ENCODE results near the gene MAP3K1.
"Not testable (repeated sequence)": the region's sequence is repeated elsewhere in the genome, so short reads cannot be mapped to it uniquely, and the experiment has no call there.

The MAP3K1 gene

DNA sequence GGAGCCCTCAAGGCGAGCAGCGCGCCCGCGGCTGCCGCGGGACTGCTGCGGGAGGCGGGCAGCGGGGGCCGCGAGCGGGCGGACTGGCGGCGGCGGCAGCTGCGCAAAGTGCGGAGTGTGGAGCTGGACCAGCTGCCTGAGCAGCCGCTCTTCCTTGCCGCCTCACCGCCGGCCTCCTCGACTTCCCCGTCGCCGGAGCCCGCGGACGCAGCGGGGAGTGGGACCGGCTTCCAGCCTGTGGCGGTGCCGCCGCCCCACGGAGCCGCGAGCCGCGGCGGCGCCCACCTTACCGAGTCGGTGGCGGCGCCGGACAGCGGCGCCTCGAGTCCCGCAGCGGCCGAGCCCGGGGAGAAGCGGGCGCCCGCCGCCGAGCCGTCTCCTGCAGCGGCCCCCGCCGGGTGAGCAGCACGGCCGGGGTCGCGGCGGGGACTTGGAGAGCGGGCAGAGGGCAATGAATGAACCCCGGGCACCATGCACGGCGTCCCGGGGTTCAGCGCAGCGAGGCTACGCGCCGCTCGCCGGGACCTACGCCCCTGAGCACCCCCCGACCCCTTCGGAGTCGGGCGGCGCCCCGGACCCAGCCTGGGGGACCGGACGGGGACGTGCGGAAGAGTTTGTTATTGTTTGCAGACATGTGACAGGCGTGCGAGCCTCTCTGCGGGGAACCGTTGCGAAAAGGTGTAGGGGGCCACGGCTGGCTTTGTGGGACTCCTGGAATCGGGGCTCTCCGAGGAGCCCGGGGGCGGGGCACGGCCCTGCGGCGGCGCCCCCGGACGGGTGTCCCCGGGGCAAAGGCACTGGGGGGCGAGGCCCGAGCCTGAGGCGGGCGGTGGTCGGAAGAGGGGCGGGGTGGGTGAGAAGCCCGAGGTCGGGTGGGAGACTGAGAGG lies 553 bp downstream of the MAP3K1 start:
- H3K36me3 ChIP-seq (ENCODE audit: control insufficient read depth, insufficient read depth, low read length) = no peaks in the 10 kb centered on the region
- peak overlapping the region; percentile 93 for H3K4me3 ChIP-seq (ENCODE audit: low read length)
- no peaks in the 10 kb centered on the region for H3K9me3 ChIP-seq (ENCODE audit: control insufficient read depth, insufficient read depth, low read length)
- DNase-seq (ENCODE audit: low read depth, low spot score) = no peak
- no peaks in the 10 kb centered on the region; the same call in 1 of the 2 replicates for H3K27me3 ChIP-seq (ENCODE audit: control insufficient read depth, insufficient read depth, low read length)
- H3K4me1 ChIP-seq (ENCODE audit: control insufficient read depth, insufficient read depth, low read length) = peaks cover 2% of the 10 kb centered on the region; the same call in 1 of the 2 replicates
- no peak overlapping the region for H3K27ac ChIP-seq (ENCODE audit: low read length)
- WGBS (ENCODE audit: insufficient coverage, insufficient read length) = no CpG with 5 or more reads among the region's 116 CpGs

DNA sequence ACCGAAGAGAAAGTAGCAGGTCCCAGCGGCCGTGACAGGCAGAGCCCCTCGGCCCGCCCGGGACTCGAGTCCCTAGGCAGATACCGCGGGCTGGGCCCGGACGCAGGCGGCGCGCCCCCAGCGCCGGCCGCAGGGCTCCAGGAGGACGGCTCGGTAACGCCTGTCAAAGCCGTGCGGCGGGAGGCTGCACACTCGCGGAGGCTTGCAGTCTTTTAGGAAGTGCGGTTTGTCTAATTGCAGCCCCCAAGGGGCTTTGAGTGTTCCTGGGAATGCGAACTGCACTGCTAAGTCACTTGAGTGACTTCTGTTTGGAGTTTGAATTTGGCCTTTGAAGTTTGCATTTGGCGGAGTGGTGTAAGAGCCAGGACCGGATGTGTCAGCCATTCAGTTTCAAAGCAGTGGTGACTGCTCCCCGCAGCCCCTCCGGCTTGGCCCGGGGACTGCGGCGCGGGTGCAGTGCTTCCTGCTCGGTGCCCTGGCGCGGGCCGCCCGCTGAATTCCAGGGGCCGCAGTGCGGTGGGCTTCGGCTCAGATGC lies 1.3 kb downstream of the MAP3K1 start:
- peak overlapping the region; percentile 93; the same call in 1 of the 2 replicates for H3K4me3 ChIP-seq (ENCODE audit: low read length)
- peaks cover 2% of the 10 kb centered on the region; the same call in 1 of the 2 replicates for H3K4me1 ChIP-seq (ENCODE audit: control insufficient read depth, insufficient read depth, low read length)
- no peaks in the 10 kb centered on the region; the same call in 1 of the 2 replicates for H3K27me3 ChIP-seq (ENCODE audit: control insufficient read depth, insufficient read depth, low read length)
- DNase-seq (ENCODE audit: low read depth, low spot score) = no peak
- WGBS (ENCODE audit: insufficient coverage, insufficient read length) = no CpG with 5 or more reads among the region's 43 CpGs
- no peaks in the 10 kb centered on the region for H3K36me3 ChIP-seq (ENCODE audit: control insufficient read depth, insufficient read depth, low read length)
- no peak overlapping the region for H3K27ac ChIP-seq (ENCODE audit: low read length)
- H3K9me3 ChIP-seq (ENCODE audit: control insufficient read depth, insufficient read depth, low read length) = no peaks in the 10 kb centered on the region

- Histone ChIP-seq H3K27ac (ENCODE audit: low read length) (no peak overlapping the region), H3K27me3 (ENCODE audit: control insufficient read depth, insufficient read depth, low read length) (no peaks in the 10 kb centered on the region; the same call in 1 of the 2 replicates), H3K4me1 (ENCODE audit: control insufficient read depth, insufficient read depth, low read length) (peaks cover 2% of the 10 kb centered on the region; the same call in 1 of the 2 replicates), H3K9me3 (ENCODE audit: control insufficient read depth, insufficient read depth, low read length) (no peaks in the 10 kb centered on the region), H3K4me3 (ENCODE audit: low read length) (no peak overlapping the region; the same call in 1 of the 2 replicates), H3K36me3 (ENCODE audit: control insufficient read depth, insufficient read depth, low read length) (no peaks in the 10 kb centered on the region)
- DNase-seq (ENCODE audit: low read depth, low spot score) = no peak
- no CpG with 5 or more reads among the region's 8 CpGs for WGBS (ENCODE audit: insufficient coverage, insufficient read length)
These were observed 2.1 kb downstream of the MAP3K1 start for GRCh38 chr5:56817263-56818014.

DNA sequence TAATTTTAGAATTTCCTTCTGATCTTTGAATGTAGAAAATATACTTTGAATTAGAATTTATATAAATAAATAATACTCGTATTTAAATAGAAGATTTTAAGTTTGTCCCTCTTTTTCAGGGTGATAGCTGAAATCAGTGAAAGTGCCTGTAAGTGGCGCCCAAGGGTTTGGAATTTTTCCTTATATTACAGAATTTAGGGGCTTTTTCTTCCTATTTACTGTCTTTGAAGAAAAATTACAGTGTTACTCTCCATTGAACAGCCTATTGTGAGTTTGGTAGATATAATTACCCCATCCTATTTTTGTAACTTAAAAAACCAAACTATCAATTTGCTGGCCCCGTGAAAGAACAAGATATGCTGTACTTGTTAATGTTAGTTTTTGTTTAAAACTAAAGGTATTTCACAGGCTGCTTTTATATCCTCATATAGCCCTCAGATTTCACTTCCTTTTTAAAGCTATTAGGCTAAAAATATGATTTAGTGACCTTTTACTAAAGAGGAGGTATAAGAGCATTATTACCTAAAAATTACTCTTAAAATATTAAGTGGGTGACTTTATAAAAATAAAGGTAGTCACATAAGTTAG lies 3.2 kb downstream of the MAP3K1 start:
- no peaks in the 10 kb centered on the region; the same call in 1 of the 2 replicates for H3K27me3 ChIP-seq (ENCODE audit: control insufficient read depth, insufficient read depth, low read length)
- no peaks in the 10 kb centered on the region for H3K36me3 ChIP-seq (ENCODE audit: control insufficient read depth, insufficient read depth, low read length)
- no peak for DNase-seq (ENCODE audit: low read depth, low spot score)
- H3K9me3 ChIP-seq (ENCODE audit: control insufficient read depth, insufficient read depth, low read length) = no peaks in the 10 kb centered on the region
- H3K4me1 ChIP-seq (ENCODE audit: control insufficient read depth, insufficient read depth, low read length) = peaks cover 2% of the 10 kb centered on the region; the same call in 1 of the 2 replicates
- H3K27ac ChIP-seq (ENCODE audit: low read length) = no peak overlapping the region
- no peak overlapping the region for H3K4me3 ChIP-seq (ENCODE audit: low read length)
- WGBS (ENCODE audit: insufficient coverage, insufficient read length) = no CpG with 5 or more reads among the region's 3 CpGs

GRCh38 chr5:56819060-56819881 lies 3.9 kb downstream of the MAP3K1 start:
- H3K9me3 ChIP-seq (ENCODE audit: control insufficient read depth, insufficient read depth, low read length) = no peaks in the 10 kb centered on the region
- no CpG with 5 or more reads among the region's 6 CpGs for WGBS (ENCODE audit: insufficient coverage, insufficient read length)
- H3K36me3 ChIP-seq (ENCODE audit: control insufficient read depth, insufficient read depth, low read length) = no peaks in the 10 kb centered on the region
- H3K4me1 ChIP-seq (ENCODE audit: control insufficient read depth, insufficient read depth, low read length) = peaks cover 2% of the 10 kb centered on the region; the same call in 1 of the 2 replicates
- no peak overlapping the region for H3K27ac ChIP-seq (ENCODE audit: low read length)
- no peak for DNase-seq (ENCODE audit: low read depth, low spot score)
- no peak overlapping the region for H3K4me3 ChIP-seq (ENCODE audit: low read length)
- H3K27me3 ChIP-seq (ENCODE audit: control insufficient read depth, insufficient read depth, low read length) = no peaks in the 10 kb centered on the region

DNA sequence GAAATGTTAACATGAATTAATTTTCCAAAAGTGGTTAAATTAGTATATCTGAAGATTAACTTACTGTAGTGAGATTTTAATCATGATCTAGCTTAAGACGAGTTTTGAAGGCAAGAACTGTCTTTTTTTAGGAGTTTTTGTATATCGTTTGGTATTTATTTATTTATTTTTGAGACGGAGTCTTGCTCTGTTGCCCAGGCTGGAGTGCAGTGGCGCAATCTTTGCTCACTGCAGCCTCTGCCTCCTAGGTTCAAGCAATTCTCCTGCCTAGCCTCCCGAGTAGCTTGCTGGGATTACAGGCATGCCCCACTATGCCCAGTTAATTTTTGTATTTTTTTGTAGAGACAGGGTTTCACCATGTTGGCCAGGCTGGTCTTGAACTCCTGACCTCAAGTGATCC lies 6.5 kb downstream of the MAP3K1 start:
- 100% methylated on average over 2 of the region's 5 CpGs for WGBS (ENCODE audit: insufficient coverage, insufficient read length)
- DNase-seq (ENCODE audit: low read depth, low spot score); H3K4me1 ChIP-seq (ENCODE audit: control insufficient read depth, insufficient read depth, low read length): not testable (repeated sequence)

DNA sequence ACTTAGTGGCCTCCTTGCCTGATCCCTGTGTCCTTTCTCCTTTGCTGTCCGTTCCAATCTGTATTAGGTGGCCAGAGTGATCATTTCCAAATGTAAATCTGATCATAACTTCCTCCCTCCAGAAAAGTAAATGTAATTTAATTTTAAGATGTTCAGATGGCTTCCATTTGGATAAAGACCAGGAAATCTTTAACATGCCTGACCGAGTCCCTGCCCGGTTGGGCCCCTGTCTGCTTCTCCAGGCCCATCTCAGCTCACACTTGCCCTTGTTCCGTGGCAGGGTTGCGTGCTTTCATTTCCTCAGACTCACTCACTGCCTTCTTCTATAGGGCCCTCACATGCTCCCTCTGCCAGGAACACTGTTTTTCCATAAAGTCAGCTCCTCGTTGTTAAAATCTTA lies 7.6 kb downstream of the MAP3K1 start:
- Histone ChIP-seq H3K27ac (ENCODE audit: low read length) (no peak overlapping the region), H3K27me3 (ENCODE audit: control insufficient read depth, insufficient read depth, low read length) (no peaks in the 10 kb centered on the region), H3K4me3 (ENCODE audit: low read length) (no peak overlapping the region), H3K9me3 (ENCODE audit: control insufficient read depth, insufficient read depth, low read length) (no peaks in the 10 kb centered on the region), H3K36me3 (ENCODE audit: control insufficient read depth, insufficient read depth, low read length) (no peaks in the 10 kb centered on the region), H3K4me1 (ENCODE audit: control insufficient read depth, insufficient read depth, low read length) (peaks cover 7% of the 10 kb centered on the region; the same call in 1 of the 2 replicates)
- no peak for DNase-seq (ENCODE audit: low read depth, low spot score)
- WGBS (ENCODE audit: insufficient coverage, insufficient read length) = no CpG with 5 or more reads among the region's 6 CpGs

More for the DNA sequence above, 6.5 kb downstream of the MAP3K1 start:
- H3K36me3 ChIP-seq (ENCODE audit: control insufficient read depth, insufficient read depth, low read length); H3K27me3 ChIP-seq (ENCODE audit: control insufficient read depth, insufficient read depth, low read length); H3K27ac ChIP-seq (ENCODE audit: low read length); H3K9me3 ChIP-seq (ENCODE audit: control insufficient read depth, insufficient read depth, low read length); H3K4me3 ChIP-seq (ENCODE audit: low read length): not testable (repeated sequence)

DNA sequence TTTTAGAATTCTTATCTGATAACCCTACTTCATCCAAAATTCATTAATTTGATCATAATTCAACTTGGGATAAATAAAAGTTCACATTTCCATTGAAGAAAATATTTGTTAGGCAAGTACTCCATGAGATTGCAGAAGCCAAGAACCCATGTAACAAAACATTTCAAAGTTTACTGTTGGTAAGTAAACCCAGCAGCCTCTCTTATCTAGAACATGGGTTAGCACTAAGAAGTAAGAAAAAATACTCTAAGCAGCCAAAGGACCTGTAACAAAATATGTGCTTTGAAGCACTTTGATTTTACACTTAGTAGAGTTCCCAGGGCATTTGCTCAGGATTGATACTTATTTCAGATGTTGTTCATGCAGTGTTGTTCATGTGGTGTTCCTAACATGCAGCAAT lies 8.7 kb downstream of the MAP3K1 start:
- no peak for DNase-seq (ENCODE audit: low read depth, low spot score)
- Histone ChIP-seq H3K36me3 (ENCODE audit: control insufficient read depth, insufficient read depth, low read length) (no peaks in the 10 kb centered on the region), H3K4me1 (ENCODE audit: control insufficient read depth, insufficient read depth, low read length) (peaks cover 7% of the 10 kb centered on the region; the same call in 1 of the 2 replicates), H3K27ac (ENCODE audit: low read length) (no peak overlapping the region), H3K4me3 (ENCODE audit: low read length) (no peak overlapping the region), H3K27me3 (ENCODE audit: control insufficient read depth, insufficient read depth, low read length) (no peaks in the 10 kb centered on the region), H3K9me3 (ENCODE audit: control insufficient read depth, insufficient read depth, low read length) (no peaks in the 10 kb centered on the region)

DNA sequence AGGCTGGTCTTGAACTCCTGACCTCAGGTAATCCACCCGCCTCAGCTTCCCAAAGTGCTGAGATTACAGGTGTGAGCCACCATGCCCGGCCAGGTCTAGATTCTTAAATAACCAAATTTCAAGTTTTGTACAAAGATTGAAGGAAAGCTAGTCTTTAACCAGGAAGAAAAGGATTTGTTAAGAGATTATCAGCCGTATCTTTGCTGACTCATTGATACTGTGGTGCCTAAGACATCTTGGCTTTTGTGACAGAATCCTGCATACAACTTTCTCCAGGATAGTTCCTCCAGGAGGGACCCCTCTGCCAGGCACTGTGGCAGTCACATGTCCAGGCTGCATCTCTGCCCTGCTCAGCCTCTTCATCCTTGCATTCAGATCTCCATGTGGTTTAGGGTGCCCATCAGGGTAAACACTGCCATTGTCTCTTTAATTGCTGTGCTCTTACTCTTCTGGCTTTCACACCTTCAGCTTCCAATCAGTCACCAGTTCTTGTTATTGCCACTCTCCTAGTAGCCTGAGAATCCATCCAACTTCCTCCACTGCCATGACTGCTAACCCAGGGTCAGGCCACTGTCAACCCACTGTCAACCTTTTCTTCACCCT lies 10.0 kb downstream of the MAP3K1 start:
- H3K27me3 ChIP-seq (ENCODE audit: control insufficient read depth, insufficient read depth, low read length) = no peaks in the 10 kb centered on the region
- no peaks in the 10 kb centered on the region for H3K9me3 ChIP-seq (ENCODE audit: control insufficient read depth, insufficient read depth, low read length)
- H3K27ac ChIP-seq (ENCODE audit: low read length) = no peak overlapping the region
- H3K4me3 ChIP-seq (ENCODE audit: low read length) = no peak overlapping the region
- no CpG with 5 or more reads among the region's 3 CpGs for WGBS (ENCODE audit: insufficient coverage, insufficient read length)
- peaks cover 4% of the 10 kb centered on the region; the same call in 1 of the 2 replicates for H3K4me1 ChIP-seq (ENCODE audit: control insufficient read depth, insufficient read depth, low read length)
- H3K36me3 ChIP-seq (ENCODE audit: control insufficient read depth, insufficient read depth, low read length) = no peaks in the 10 kb centered on the region
- DNase-seq (ENCODE audit: low read depth, low spot score) = no peak

Measured in iPS DF 6.9 (cell line).